GM12873 (cell line): Measurements from ENCODE around the gene SLC23A2.

Source experiments
- CTCF ChIP-seq: IDR thresholded peaks from 2 replicates; pipeline ENCODE4 v1.5.1; 2012; ENCODE audit warnings: low read depth, mild to moderate bottlenecking, moderate library complexity, low read length, control low read depth; ENCODE audit not compliant: insufficient read depth; ENCODE audit errors: missing control alignments

The SLC23A2 gene

GRCh38 chr20:5001174-5002076 is at the start of gene SLC23A2:
Gene SLC23A2 (minus strand): TSS chr20:5001510. CDS start chr20:4932562, 68,948 bp downstream.
- no peak for TF ChIP-seq CTCF

- no peak for TF ChIP-seq CTCF
These were observed 45.5 kb upstream of the SLC23A2 start for GRCh38 chr20:5046656-5047339.

GRCh38 chr20:5045906-5046305 is 44.6 kb upstream of the SLC23A2 start:
- no peak for TF ChIP-seq CTCF

- TF ChIP-seq CTCF = no peak
These were observed 42.8 kb upstream of the SLC23A2 start for GRCh38 chr20:5044075-5044620.

- TF ChIP-seq CTCF = no peak
These were observed 40.1 kb upstream of the SLC23A2 start for GRCh38 chr20:5041433-5041832.

GRCh38 chr20:5040345-5040744 is 39.0 kb upstream of the SLC23A2 start:
- no peak for TF ChIP-seq CTCF

GRCh38 chr20:5039889-5040288 is 38.6 kb upstream of the SLC23A2 start:
- TF ChIP-seq CTCF = no peak
